Sigmoid colon (tissue), 7 donors: ENCODE measurements around the gene UBAC1. TPM values are rescaled to one million over a fixed set of nuclear protein-coding genes. Genes with fewer than 3 reads are reported as not detected.
A peak's percentile ranks its signal among the peaks of the same experiment; 100 is the strongest.
"Not testable (repeated sequence)": the region's sequence is repeated elsewhere in the genome, so short reads cannot be mapped to it uniquely, and the experiment has no call there.

Source experiments
- DNase-seq: peaks from one replicate; pipeline ENCODE4 v3.0.0-alpha.2; 2019
- H3K27ac ChIP-seq, 4 donors: fragments of 200-600 bp; sonication (generic); one replicate each; pipeline ENCODE4 v1.5.1; 2016 to 2019; ENCODE audit warnings: mild to moderate bottlenecking in 1 of 4
- H3K27me3 ChIP-seq, 3 donors: fragments of 200-600 bp; sonication (generic); one replicate each; pipeline ENCODE4 v1.5.1; 2019; ENCODE audit warnings: mild to moderate bottlenecking in 1 of 3
- H3K36me3 ChIP-seq, 4 donors: fragments of 200-600 bp; sonication (generic); one replicate each; pipeline ENCODE4 v1.5.1; 2016 to 2019
- H3K4me1 ChIP-seq, 4 donors: fragments of 200-600 bp; sonication (generic); one replicate each; pipeline ENCODE4 v1.5.1; 2017 to 2019
- H3K4me3 ChIP-seq, 4 donors: fragments of 200-600 bp; sonication (generic); one replicate each; pipeline ENCODE4 v1.5.1; 2017 to 2019; ENCODE audit warnings: mild to moderate bottlenecking in 2 of 4, moderate library complexity in 1 of 4
- H3K9me3 ChIP-seq, 4 donors: fragments of 200-600 bp in 3 of 4; sonication (generic) in 3 of 4; one replicate each; pipeline versions ENCODE4 v1.5.1 to v1.6.1; 2013 to 2019
- EP300 ChIP-seq, 4 donors: sonication (generic); formaldehyde crosslinking; IDR thresholded peaks; one replicate each; pipeline ENCODE4 v1.6.1; 2017; ENCODE audit warnings: antibody characterized with exemption in 4 of 4
- POLR2A ChIP-seq, 2 donors: fragments of 450-650 bp; IDR thresholded peaks; one replicate each; pipeline ENCODE4 v1.6.1; 2016; ENCODE audit warnings: antibody characterized with exemption in 2 of 2, mild to moderate bottlenecking in 2 of 2, moderate library complexity in 2 of 2
- POLR2AphosphoS5 ChIP-seq, 4 donors: sonication (generic); formaldehyde crosslinking; IDR thresholded peaks; one replicate each; pipeline ENCODE4 v1.6.1; 2017; ENCODE audit warnings: antibody characterized with exemption in 4 of 4
- WGBS, 2 donors: extraction: QIAGEN DNeasy Blood & Tissue Kit; methylation state at CpG; one replicate each; pipeline ENCODE4 v1.1.7; 2013; 5-methylcytosine and 5-hydroxymethylcytosine counted together
- intact Hi-C: fragments of 100-400 bp; cut with DNase I; formaldehyde crosslinking; loops from one replicate; pipeline ENCODE4 v1.15.1; 2023
- polyA plus RNA-seq, 3 donors: library from polyadenylated mRNA; stranded (reverse); fragments of 200-250 nt; gene quantifications; one replicate each; pipeline ENCODE4 v1.2.3, GENCODE V29; 2013
- total RNA-seq, 4 donors: library from RNA; depleted of rRNA; stranded (reverse); fragments of >200 nt; gene quantifications; one replicate each; pipeline ENCODE4 v1.1.0, GENCODE V29; 2016
- TF ChIP-seq, protein P1 (sequence below), 4 experiments: fragments of 450-650 bp in 3 of 4; fragments of 200-600 bp in 1 of 4; IDR thresholded peaks; one replicate each; pipeline ENCODE4 v1.5.1; 2016 to 2019; ENCODE audit warnings: antibody characterized with exemption in 4 of 4, mild to moderate bottlenecking in 3 of 4, moderate library complexity in 2 of 4
- donor health status: healthy with polysubstance abuse.
- donor health status: Bipolar disorder and iron deficiency.
- donor health status: healthy.

Gene UBAC1
- total and polyA plus RNA-seq, 7 donors = 57.4 to 80.9 (median 69.4) TPM

DNA sequence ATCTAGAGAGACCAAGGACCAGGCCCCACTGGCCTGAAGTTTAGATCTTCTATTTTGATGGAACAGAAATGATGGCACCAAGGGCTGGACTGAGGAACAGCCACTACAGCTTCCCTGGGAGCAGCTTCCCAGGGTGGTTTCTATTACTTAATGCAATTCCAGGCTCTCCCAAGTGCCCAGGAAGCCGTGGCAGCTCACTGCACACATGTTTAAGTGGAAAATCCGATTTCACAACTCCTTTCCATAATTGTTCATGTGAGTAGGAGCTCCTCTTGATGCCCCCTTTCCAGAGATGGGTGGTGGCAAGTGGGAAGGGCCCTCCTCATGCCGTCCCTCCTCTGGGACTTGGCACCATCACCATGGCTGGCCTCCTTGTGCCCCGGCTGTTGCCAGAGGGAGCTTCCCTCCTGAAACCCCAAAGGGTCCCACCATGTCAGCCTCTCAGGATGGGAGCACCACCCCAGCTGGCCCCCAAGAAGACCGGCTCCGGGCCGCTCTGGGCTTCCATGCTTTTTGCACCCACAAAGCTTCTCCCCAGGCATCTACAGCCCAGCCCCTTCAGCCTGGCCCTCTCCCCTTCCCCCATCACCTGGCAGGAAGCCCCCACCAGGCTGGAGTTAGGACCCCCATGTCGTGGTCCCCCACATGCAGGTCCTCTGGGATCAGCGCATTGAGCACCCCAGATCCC lies 9.1 kb upstream of the UBAC1 start:
- peak; percentile 41 for DNase-seq
- Histone ChIP-seq H3K4me1 (peaks cover 0 to 12% (median 8%) of the 10 kb centered on the region in 4 donors), H3K27me3 (peaks cover 0 to 6% (median 0%) of the 10 kb centered on the region in 3 donors), H3K9me3 (no peaks in the 10 kb centered on the region), H3K36me3 (no peaks in the 10 kb centered on the region), H3K27ac (no peak overlapping the region), H3K4me3 (no peak overlapping the region)
- TF ChIP-seq POLR2AphosphoS5 (IDR thresholded peaks at IDR 0.05) (no peak), EP300 (IDR thresholded peaks at IDR 0.05) (no peak), POLR2A (IDR thresholded peaks at IDR 0.05) (no peak)
- TF ChIP-seq, protein P1, sequence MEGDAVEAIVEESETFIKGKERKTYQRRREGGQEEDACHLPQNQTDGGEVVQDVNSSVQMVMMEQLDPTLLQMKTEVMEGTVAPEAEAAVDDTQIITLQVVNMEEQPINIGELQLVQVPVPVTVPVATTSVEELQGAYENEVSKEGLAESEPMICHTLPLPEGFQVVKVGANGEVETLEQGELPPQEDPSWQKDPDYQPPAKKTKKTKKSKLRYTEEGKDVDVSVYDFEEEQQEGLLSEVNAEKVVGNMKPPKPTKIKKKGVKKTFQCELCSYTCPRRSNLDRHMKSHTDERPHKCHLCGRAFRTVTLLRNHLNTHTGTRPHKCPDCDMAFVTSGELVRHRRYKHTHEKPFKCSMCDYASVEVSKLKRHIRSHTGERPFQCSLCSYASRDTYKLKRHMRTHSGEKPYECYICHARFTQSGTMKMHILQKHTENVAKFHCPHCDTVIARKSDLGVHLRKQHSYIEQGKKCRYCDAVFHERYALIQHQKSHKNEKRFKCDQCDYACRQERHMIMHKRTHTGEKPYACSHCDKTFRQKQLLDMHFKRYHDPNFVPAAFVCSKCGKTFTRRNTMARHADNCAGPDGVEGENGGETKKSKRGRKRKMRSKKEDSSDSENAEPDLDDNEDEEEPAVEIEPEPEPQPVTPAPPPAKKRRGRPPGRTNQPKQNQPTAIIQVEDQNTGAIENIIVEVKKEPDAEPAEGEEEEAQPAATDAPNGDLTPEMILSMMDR (IDR thresholded peaks at IDR 0.05) = no peak
- intact Hi-C loops = no loop called here
- 67 to 83% methylated on average over 9 of the region's 9 CpGs for WGBS, 2 donors

DNA sequence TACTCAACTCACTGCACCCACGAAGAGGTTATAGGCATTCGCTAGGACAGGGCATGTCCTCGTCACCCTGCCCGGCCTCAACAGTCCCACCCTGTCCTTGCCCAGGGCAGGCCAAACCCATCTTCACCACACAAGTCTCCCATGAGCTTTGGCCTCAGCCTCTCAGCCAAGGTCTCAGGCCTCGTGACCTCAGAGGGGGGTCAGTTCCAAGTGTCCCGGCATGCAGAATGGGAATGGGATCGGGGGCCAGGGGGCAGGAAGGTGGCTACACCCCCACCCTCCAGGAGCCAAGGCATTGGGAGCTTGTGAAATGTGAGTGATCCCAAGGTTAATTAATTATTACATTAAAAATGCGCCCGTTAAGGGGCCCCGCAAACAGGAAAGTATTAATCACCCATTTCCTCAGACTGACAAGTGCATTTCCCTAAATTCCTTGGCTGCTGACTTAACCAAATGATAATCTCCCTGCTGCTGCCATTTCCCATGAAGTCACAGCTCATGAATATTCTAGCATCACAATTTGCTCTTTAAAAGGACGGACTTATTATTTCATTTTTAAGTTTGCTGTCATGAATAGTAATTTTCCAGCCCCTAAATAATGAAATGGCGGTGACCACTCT lies 8.0 kb upstream of the UBAC1 start:
- H3K27ac ChIP-seq = no peak overlapping the region
- H3K36me3 ChIP-seq = no peaks in the 10 kb centered on the region
- 62 to 70% methylated on average over 12 of the region's 12 CpGs for WGBS, 2 donors
- H3K4me3 ChIP-seq = no peak overlapping the region
- H3K27me3 ChIP-seq = peaks cover 0 to 4% (median 0%) of the 10 kb centered on the region in 3 donors
- intact Hi-C loops = loop anchor here (10.0 kb wide), 1 partner anchor 276 kb away; the partner anchor contains the start of gene QSOX2
- no peaks in the 10 kb centered on the region for H3K9me3 ChIP-seq
- TF ChIP-seq POLR2A (IDR thresholded peaks at IDR 0.05) (no peak), EP300 (IDR thresholded peaks at IDR 0.05) (no peak), POLR2AphosphoS5 (IDR thresholded peaks at IDR 0.05) (no peak)
- TF ChIP-seq, protein P1 (IDR thresholded peaks at IDR 0.05) = no peak
- peak; percentile 55 for DNase-seq
- peaks cover 0 to 12% (median 8%) of the 10 kb centered on the region in 4 donors for H3K4me1 ChIP-seq

DNA sequence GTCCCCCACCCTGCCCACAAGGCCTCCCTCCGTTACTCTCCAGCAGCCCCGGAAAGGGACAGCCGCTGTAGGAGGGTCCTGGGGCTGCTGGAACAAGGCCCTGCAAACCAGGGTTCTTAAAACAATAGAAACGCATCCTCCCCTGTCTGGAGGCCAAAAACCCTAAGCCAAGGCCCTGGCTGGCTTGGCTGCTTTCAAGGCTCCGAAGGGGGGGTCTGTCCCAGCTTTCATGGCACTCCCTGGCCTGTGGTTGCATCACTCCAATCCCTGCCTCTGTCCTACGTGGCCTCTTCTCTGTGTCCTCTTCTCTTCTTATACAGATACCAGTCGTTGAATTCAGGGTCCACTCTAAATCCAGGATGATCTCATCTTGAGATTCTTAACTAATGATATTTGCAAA lies 7.4 kb upstream of the UBAC1 start:
- TF ChIP-seq, protein P1 (IDR thresholded peaks at IDR 0.05) = no peak
- TF ChIP-seq POLR2AphosphoS5 (IDR thresholded peaks at IDR 0.05) (no peak), POLR2A (IDR thresholded peaks at IDR 0.05) (no peak), EP300 (IDR thresholded peaks at IDR 0.05) (no peak)
- H3K27me3 ChIP-seq = no peaks in the 10 kb centered on the region
- H3K9me3 ChIP-seq = no peaks in the 10 kb centered on the region
- no peak overlapping the region for H3K27ac ChIP-seq
- no peaks in the 10 kb centered on the region for H3K36me3 ChIP-seq
- peaks cover 0 to 12% (median 8%) of the 10 kb centered on the region in 4 donors for H3K4me1 ChIP-seq
- intact Hi-C loops = loop anchor here (1.0 to 10.0 kb wide), 2 partner anchors 155 to 276 kb away; partner anchors contain the start of gene QSOX2
- no peak overlapping the region for H3K4me3 ChIP-seq
- no peak for DNase-seq
- 63 to 66% methylated on average over 7 of the region's 7 CpGs for WGBS, 2 donors

DNA sequence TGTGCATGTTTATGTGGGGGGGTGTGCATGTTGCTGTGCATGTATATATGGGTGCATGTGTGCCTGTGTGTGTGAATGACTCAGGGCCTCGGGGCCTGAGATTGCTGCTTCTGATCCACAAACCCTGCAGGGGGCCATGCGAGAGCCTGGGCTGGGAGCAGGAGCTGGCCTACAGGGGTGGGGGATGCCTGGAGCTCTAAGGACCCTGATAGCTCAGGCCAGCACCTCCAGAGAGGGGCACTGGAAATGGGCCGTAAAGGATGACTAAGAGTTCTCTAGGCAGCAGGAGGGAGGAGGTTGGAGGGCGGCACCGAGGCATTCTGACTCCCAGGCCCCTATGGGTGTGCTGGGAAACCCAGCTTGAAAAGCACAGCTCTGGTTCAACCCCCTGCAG lies 6.9 kb upstream of the UBAC1 start:
- Histone ChIP-seq H3K4me3 (no peak overlapping the region), H3K4me1 (peaks cover 0 to 12% (median 8%) of the 10 kb centered on the region in 4 donors), H3K36me3 (no peaks in the 10 kb centered on the region), H3K27me3 (no peaks in the 10 kb centered on the region), H3K27ac (no peak overlapping the region), H3K9me3 (no peaks in the 10 kb centered on the region)
- DNase-seq = no peak
- TF ChIP-seq POLR2A (IDR thresholded peaks at IDR 0.05) = no peak
- TF ChIP-seq POLR2AphosphoS5 (IDR thresholded peaks at IDR 0.05) = no peak
- TF ChIP-seq EP300 (IDR thresholded peaks at IDR 0.05) = no peak
- TF ChIP-seq, protein P1 (IDR thresholded peaks at IDR 0.05) = no peak
- WGBS, 2 donors = 38 to 50% methylated on average over 5 of the region's 5 CpGs
- intact Hi-C loops = loop anchor here (1.0 to 10.0 kb wide), 2 partner anchors 155 to 277 kb away; partner anchors contain the start of gene QSOX2

DNA sequence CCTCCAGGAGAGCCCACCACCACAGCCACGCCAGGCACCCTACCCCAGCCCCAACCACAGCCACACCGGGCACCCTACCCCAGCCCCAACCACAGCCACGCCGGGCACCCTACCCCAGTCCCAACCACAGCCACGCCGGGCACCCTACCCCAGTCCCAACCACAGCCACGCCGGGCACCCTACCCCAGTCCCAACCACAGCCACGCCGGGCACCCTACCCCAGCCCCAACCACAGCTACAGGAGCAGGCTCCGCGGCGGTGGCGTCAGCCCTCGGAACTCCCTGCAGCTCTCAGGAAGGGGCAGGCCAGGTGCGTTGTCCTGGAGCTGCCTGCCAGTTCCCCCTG lies 5.7 kb upstream of the UBAC1 start:
- DNase-seq, H3K27ac ChIP-seq, H3K27me3 ChIP-seq, H3K9me3 ChIP-seq, H3K4me3 ChIP-seq, H3K36me3 ChIP-seq: not testable (repeated sequence)
- 69 to 81% methylated on average over 16 of the region's 16 CpGs for WGBS, 2 donors
- peaks cover 0 to 12% (median 9%) of the 10 kb centered on the region in 4 donors for H3K4me1 ChIP-seq
- intact Hi-C loops = loop anchor here (10.0 kb wide), 1 partner anchor 278 kb away; the partner anchor contains the start of gene QSOX2
